Spleen (tissue), 11 donors: Measurements from ENCODE around the gene NRN1. TPM values are rescaled to one million over a fixed set of nuclear protein-coding genes. Genes with fewer than 3 reads are reported as not detected.
A peak's percentile ranks its signal among the peaks of the same experiment; 100 is the strongest.
"Not testable (repeated sequence)": the region's sequence is repeated elsewhere in the genome, so short reads cannot be mapped to it uniquely, and the experiment has no call there.

Experiments used
- DNase-seq: peaks from one replicate; pipeline ENCODE4 v3.0.0-alpha.2; 2020
- H3K27ac ChIP-seq, 8 donors: fragments of 200-600 bp; sonication (generic) in 7 of 8; 1 replicate in 4 of 8; 2 replicates in 4 of 8; pipeline versions ENCODE4 v1.5.0 to v1.8.0; 2016 to 2021; ENCODE audit warnings: inconsistent platforms in 4 of 8, mild to moderate bottlenecking in 4 of 8, moderate library complexity in 1 of 8
- H3K27me3 ChIP-seq, 7 donors: fragments of 200-600 bp; sonication (generic) in 6 of 7; replicated peaks in 1 of 7; 1 replicate in 4 of 7; 2 replicates in 3 of 7; pipeline versions ENCODE4 v1.5.0 to v1.8.0; 2016 to 2021; ENCODE audit warnings: inconsistent platforms in 3 of 7, mild to moderate bottlenecking in 1 of 7
- H3K36me3 ChIP-seq, 6 donors: fragments of 200-600 bp; sonication (generic) in 5 of 6; 1 replicate in 4 of 6; 2 replicates in 2 of 6; pipeline versions ENCODE4 v1.5.0 to v1.8.0; 2016 to 2021; ENCODE audit warnings: inconsistent platforms in 2 of 6
- H3K4me1 ChIP-seq, 6 donors: fragments of 200-600 bp; sonication (generic) in 5 of 6; 1 replicate in 3 of 6; 2 replicates in 3 of 6; pipeline versions ENCODE4 v1.5.0 to v1.8.0; 2016 to 2021; ENCODE audit warnings: inconsistent platforms in 3 of 6
- H3K4me3 ChIP-seq, 8 donors: fragments of 200-600 bp; sonication (generic) in 7 of 8; 1 replicate in 4 of 8; 2 replicates in 4 of 8; pipeline versions ENCODE4 v1.5.0 to v1.8.0; 2016 to 2021; ENCODE audit warnings: inconsistent platforms in 4 of 8, mild to moderate bottlenecking in 4 of 8, moderate library complexity in 2 of 8
- H3K9me3 ChIP-seq, 8 donors: fragments of 200-600 bp; sonication (generic) in 7 of 8; 1 replicate in 4 of 8; 2 replicates in 4 of 8; pipeline versions ENCODE4 v1.5.0 to v1.8.0; 2016 to 2021; ENCODE audit warnings: inconsistent platforms in 4 of 8
- POLR2A ChIP-seq, 3 donors: fragments of 450-650 bp; IDR thresholded peaks; one replicate each; pipeline ENCODE4 v1.5.1; 2017; ENCODE audit warnings: antibody characterized with exemption in 3 of 3, mild to moderate bottlenecking in 1 of 3
- POLR2AphosphoS5 ChIP-seq, 3 donors: sonication (generic); formaldehyde crosslinking; IDR thresholded peaks; one replicate each; pipeline ENCODE4 v1.5.1; 2017; ENCODE audit warnings: antibody characterized with exemption in 3 of 3
- WGBS, 5 donors: extraction: QIAGEN DNeasy Blood & Tissue Kit in 3 of 5; methylation state at CpG; one replicate each; pipeline versions ENCODE4 v1.1.5 to v1.1.7; 2013 to 2018; 5-methylcytosine and 5-hydroxymethylcytosine counted together
- intact Hi-C: fragments of 100-400 bp; cut with DNase I; formaldehyde crosslinking; loops from one replicate; pipeline ENCODE4 v1.15.0; 2023; ENCODE audit warnings: low total_unique reads
- polyA plus RNA-seq, 3 donors: library from polyadenylated mRNA; stranded (reverse); fragments of 200-250 nt; gene quantifications; one replicate each; pipeline ENCODE4 v1.2.1, GENCODE V29; 2013
- total RNA-seq, 7 donors: library from RNA; depleted of rRNA in 3 of 7; stranded (reverse); fragments of >200 nt in 3 of 7; fragmentation: NEBNext Ultra II Directional in 4 of 7; extraction: Animal tissue kit (Norgen Biotek cat#: 25700) in 4 of 7; gene quantifications; one replicate each; pipeline versions ENCODE4 v1.1.0 to v1.2.1, GENCODE V29; 2016 to 2021
- TF ChIP-seq, protein P1 (sequence below), 11 experiments: fragments of 200-600 bp in 7 of 11; fragments of 450-650 bp in 4 of 11; sonication (generic) in 4 of 11; IDR thresholded peaks in 8 of 11; conservative IDR thresholded peaks in 3 of 11; 1 replicate in 7 of 11; 2 replicates in 4 of 11; pipeline versions ENCODE4 v1.4.0 to v1.8.0; 2016 to 2021; ENCODE audit warnings: antibody characterized with exemption in 11 of 11, inconsistent platforms in 4 of 11, mild to moderate bottlenecking in 1 of 11
- donor health status: healthy with polysubstance abuse.
- donor health status: DM: no; HTN: no; CAD: no; lungs with moderate emphysema.
- donor health status: DM: no; HTN: no; CAD: no.
- donor health status: Bipolar disorder and iron deficiency.
- donor health status: healthy.
- donor health status: DM: no; HTN: no; CAD: no.
- donor health status: DM: yes; HTN: yes; CAD: no.

The NRN1 gene
- total and polyA plus RNA-seq, 10 donors, result 6.9 to 28.5 (median 18.3) TPM

DNA sequence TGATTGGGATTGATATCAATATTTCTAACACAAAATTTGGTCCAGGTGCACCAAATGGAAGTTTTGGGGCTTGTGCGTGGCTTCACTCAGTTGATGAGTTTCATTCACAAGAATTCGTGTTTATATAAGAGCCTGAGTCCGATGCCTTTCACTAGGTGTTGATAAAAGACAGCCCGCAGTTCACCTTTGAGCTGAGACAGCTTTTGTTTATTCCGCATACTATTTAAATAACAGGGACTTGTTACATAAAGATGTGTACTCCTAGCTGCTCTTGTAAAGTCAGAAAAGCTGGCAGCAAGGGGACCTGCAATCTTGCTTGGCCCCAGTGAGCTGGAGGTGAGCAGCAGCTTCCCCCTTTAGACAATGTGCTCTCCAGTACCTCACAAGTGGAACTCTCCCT is 19.0 kb upstream of the NRN1 start:
- intact Hi-C loops, result no loop called here
- Histone ChIP-seq H3K27ac (peak overlapping the region in 1 of 8 donors; percentile 81), H3K4me1 (no peaks in the 10 kb centered on the region), H3K36me3 (no peaks in the 10 kb centered on the region), H3K27me3 (peaks cover 0 to 43% (median 0%) of the 10 kb centered on the region in 7 donors), H3K4me3 (no peak overlapping the region), H3K9me3 (no peaks in the 10 kb centered on the region)
- TF ChIP-seq, protein P1, sequence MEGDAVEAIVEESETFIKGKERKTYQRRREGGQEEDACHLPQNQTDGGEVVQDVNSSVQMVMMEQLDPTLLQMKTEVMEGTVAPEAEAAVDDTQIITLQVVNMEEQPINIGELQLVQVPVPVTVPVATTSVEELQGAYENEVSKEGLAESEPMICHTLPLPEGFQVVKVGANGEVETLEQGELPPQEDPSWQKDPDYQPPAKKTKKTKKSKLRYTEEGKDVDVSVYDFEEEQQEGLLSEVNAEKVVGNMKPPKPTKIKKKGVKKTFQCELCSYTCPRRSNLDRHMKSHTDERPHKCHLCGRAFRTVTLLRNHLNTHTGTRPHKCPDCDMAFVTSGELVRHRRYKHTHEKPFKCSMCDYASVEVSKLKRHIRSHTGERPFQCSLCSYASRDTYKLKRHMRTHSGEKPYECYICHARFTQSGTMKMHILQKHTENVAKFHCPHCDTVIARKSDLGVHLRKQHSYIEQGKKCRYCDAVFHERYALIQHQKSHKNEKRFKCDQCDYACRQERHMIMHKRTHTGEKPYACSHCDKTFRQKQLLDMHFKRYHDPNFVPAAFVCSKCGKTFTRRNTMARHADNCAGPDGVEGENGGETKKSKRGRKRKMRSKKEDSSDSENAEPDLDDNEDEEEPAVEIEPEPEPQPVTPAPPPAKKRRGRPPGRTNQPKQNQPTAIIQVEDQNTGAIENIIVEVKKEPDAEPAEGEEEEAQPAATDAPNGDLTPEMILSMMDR (IDR thresholded peaks at IDR 0.05 in 8 of 11, conservative IDR thresholded peaks at IDR 0.05 in 3 of 11), result no peak
- TF ChIP-seq POLR2AphosphoS5 (IDR thresholded peaks at IDR 0.05) (no peak), POLR2A (IDR thresholded peaks at IDR 0.05) (no peak)
- DNase-seq, result no peak
- WGBS, 5 donors, result 78 to 91% (median 86%) methylated on average over 5 of the region's 5 CpGs

DNA sequence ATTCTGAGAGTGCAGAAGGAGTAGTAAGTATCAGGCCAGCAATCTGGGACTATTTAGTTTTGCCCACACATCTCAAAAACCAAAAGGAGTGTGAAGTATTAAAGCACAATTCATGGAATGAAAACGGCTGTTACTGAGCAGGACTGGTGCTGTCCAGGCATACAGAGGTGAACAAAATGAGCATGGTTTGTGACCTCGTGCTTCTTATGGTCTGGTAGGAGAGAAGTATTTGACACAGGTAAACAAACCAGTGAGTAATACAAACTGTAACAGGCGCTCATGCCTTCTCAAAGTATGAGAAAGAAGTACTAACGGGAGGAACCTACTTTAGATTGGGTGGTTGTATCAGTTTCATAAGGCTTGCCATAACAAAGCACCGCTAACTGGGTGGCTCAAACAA is 17.5 kb upstream of the NRN1 start:
- H3K4me1 ChIP-seq, result no peaks in the 10 kb centered on the region
- no peaks in the 10 kb centered on the region for H3K9me3 ChIP-seq
- peaks cover 0 to 56% (median 5%) of the 10 kb centered on the region in 7 donors for H3K27me3 ChIP-seq
- no peak overlapping the region for H3K27ac ChIP-seq
- no peak for DNase-seq
- TF ChIP-seq POLR2A (IDR thresholded peaks at IDR 0.05), result no peak
- TF ChIP-seq POLR2AphosphoS5 (IDR thresholded peaks at IDR 0.05), result no peak
- TF ChIP-seq, protein P1 (IDR thresholded peaks at IDR 0.05 in 8 of 11, conservative IDR thresholded peaks at IDR 0.05 in 3 of 11), result no peak
- H3K4me3 ChIP-seq, result no peak overlapping the region
- intact Hi-C loops, result no loop called here
- WGBS, 5 donors, result 75 to 84% (median 79%) methylated on average over 5 of the region's 5 CpGs
- H3K36me3 ChIP-seq, result no peaks in the 10 kb centered on the region

DNA sequence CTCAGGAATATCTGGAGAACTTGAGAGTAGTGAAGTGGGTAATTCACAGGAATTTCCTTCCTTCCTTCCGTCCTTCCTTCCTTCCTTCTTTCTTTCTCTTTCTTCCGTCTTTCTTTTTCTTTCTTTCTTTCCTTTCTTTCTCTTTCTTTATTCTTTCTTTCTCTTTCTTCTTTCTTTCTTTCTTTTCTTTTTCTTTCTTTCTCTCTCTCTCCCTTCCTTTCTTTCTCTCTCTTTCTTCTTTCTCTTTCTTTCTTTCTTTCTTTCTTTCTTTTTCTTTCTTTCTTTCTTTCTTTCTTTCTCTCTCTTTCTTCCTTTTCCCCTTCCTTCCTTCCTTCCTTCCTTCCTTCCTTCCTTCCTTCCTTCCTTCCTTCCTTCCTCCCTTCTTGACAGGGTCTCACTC is 16.1 kb upstream of the NRN1 start:
- 59 to 87% (median 65%) methylated on average over 2 of the region's 2 CpGs for WGBS, 5 donors
- H3K36me3 ChIP-seq, DNase-seq, intact Hi-C loops, H3K9me3 ChIP-seq, H3K27ac ChIP-seq, H3K4me1 ChIP-seq, H3K4me3 ChIP-seq: not testable (repeated sequence)
- peaks cover 0 to 68% (median 6%) of the 10 kb centered on the region in 7 donors for H3K27me3 ChIP-seq

DNA sequence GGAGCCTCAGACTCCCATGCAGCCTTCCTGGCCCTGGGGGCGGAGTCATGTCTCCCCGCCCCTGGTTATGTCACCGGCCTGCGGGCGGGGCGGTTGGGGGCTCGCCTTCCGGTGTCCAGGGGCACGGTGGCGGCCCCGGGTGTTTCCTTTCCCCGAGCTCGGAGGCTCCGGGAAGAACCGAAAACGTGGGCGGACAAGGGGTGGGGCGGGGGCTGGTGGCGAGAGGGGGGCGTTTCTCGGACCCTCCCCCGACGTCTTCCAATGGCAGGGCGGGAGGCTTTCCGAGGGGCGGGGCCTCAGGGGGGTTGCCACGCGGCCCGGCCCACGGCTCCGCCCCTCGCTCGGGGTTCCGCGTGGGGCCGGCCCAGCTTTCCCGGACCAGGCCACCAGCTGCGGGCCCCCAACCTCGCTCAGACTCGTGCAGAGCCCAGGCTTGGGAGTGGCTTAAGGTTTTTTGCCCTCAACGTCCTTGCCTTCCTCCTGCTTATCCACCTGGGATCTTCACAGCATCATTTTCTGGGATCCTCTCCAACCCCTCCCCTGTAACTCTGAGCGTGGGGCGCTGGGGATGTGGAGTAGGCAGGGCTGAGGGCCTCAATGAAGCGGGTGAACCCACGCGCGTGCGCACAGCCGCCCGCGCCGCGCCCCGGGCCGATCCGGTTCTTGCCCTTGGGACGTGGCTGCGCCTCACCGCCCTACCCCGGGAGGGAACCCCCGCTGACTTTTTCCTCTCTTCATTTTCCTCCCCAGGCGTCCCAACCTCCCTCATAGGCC is 2.1 kb upstream of the NRN1 start:
- WGBS, 5 donors, result 1 to 3% (median 2%) methylated on average over 54 to 62 of the region's 62 CpGs
- Histone ChIP-seq H3K36me3 (peaks cover 0 to 6% (median 0%) of the 10 kb centered on the region in 6 donors), H3K9me3 (peaks cover 0 to 19% (median 0%) of the 10 kb centered on the region in 8 donors), H3K4me1 (peaks cover 10 to 63% (median 52%) of the 10 kb centered on the region in 6 donors), H3K4me3 (peak overlapping the region; percentile 23 to 70 (median 45)), H3K27me3 (peaks cover 21 to 91% (median 64%) of the 10 kb centered on the region in 7 donors), H3K27ac (peak overlapping the region in 7 of 8 donors; percentile 58 to 90 (median 75))
- DNase-seq, result peak; percentile 88
- intact Hi-C loops, result no loop called here
- no peak for TF ChIP-seq POLR2A (IDR thresholded peaks at IDR 0.05)
- peak; percentile 39 to 81 (median 77) for TF ChIP-seq POLR2AphosphoS5 (IDR thresholded peaks at IDR 0.05)

DNA sequence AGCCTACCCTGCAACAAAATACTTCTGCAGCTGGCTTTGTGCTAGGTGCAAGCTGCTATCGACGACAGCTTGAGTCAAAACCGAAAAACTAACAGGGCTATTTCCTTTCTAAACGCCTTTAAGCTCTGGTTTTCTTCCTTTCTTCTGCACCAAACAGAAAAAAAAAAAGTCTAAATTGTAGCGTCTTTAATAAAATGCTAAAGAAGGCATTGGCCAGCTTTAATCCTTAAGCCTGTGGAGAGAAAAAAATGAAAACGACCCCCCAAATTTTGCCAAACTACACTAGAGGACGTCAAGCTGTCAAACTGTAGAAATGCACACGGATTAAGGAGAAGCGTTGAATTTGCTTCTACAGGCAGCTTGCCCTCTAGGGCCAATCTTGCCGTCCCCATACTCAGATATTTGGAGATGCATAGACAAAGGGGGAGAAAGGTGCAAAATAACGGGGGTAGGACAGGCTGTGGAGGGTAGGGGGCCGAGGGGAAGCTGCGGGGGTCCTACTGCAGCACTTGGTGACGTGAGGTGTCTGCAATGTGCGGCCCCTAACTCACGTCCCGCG is 1.4 kb upstream of the NRN1 start:
- Histone ChIP-seq H3K4me1 (peaks cover 16 to 70% (median 59%) of the 10 kb centered on the region in 6 donors), H3K27me3 (peaks cover 28 to 92% (median 70%) of the 10 kb centered on the region in 7 donors), H3K27ac (peak overlapping the region in 6 of 8 donors; percentile 70 to 90 (median 79))

More for the DNA sequence above, 1.4 kb upstream of the NRN1 start:
- 1 to 4% (median 2%) methylated on average over 15 to 18 of the region's 18 CpGs for WGBS, 5 donors
- peak overlapping the region; percentile 23 to 70 (median 45) for H3K4me3 ChIP-seq
- H3K9me3 ChIP-seq, result peaks cover 0 to 26% (median 0%) of the 10 kb centered on the region in 8 donors
- intact Hi-C loops, result no loop called here
- TF ChIP-seq POLR2AphosphoS5 (IDR thresholded peaks at IDR 0.05) (no peak), POLR2A (IDR thresholded peaks at IDR 0.05) (no peak)
- TF ChIP-seq, protein P1 (IDR thresholded peaks at IDR 0.05 in 8 of 11, conservative IDR thresholded peaks at IDR 0.05 in 3 of 11), result no peak
- H3K36me3 ChIP-seq, result peaks cover 0 to 6% (median 0%) of the 10 kb centered on the region in 6 donors
- no peak for DNase-seq
